GM21381 (cell line): ENCODE data around the gene RAI2.

Experiments used
- ATAC-seq: cut with Tn5 transposase; IDR thresholded peaks from one replicate; pipeline ENCODE4 v1.9.1; 2021; ENCODE audit warnings: mild to moderate bottlenecking, moderate library complexity; ENCODE audit not compliant: unreplicated experiment

Gene RAI2

GRCh38 chrX:17830211-17830610 lies 30.9 kb downstream of the RAI2 start:
- no peak for ATAC-seq

DNA sequence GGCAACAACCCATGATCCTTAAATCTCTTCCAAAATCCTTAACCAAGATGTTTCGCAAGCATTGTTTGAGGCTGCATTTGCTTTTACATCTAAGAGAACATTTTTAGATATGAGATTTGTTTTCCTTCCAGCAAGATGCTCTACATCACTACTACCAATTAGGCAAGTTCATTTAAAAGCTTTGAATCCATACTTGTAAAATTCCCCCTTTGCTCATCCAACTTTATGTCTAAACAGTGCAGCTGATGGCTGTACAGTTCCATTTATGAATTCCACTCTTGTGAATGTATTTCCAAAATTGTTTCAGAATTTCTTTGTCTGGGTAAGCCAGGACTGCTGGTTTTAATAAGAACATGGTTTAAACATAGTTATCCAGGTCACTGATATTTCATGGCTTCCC lies 31.5 kb downstream of the RAI2 start:
- ATAC-seq: no peak

GRCh38 chrX:17828171-17828570 lies 32.9 kb downstream of the RAI2 start:
- no peak for ATAC-seq

DNA sequence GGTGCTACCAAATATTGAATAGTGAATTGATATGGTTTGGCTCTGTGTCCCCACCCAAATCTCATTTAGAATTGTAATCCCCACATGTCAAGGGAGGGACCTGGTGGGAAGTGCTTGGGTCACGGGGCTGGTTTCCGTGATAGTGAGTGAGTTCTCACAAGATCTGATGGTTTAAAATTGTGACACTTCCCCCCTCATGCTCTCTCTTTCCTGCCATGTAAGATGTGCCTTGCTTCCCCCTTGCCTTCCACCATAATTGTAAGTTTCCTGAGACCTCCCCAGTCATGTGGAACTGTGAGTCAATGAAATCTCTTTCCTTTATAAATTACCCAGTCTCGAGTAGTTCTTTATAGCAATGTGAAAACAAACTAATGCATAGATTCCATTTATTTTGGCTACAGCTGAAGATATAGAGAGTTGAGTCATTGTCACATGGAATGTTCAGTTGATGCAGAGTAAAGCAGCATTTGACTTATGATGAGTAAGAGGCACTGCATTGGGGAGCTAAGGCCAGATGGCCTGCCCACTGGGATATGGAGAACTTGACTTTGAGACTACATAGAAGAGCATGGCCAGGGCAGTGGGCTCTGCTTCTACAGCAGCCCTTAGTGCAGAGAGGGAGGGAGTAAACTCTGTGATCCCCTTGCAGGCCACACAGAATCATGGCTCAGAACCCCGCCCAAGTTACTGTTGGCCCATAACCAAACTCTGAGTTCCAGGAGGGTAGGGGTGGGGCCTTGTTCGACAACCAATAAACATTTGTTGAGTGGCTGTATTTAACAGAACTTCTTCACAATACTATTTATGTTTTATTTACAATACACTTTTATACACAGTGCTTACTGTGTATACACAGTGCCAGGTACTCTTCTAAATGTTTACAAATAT lies 34.2 kb downstream of the RAI2 start:
- no peak for ATAC-seq

DNA sequence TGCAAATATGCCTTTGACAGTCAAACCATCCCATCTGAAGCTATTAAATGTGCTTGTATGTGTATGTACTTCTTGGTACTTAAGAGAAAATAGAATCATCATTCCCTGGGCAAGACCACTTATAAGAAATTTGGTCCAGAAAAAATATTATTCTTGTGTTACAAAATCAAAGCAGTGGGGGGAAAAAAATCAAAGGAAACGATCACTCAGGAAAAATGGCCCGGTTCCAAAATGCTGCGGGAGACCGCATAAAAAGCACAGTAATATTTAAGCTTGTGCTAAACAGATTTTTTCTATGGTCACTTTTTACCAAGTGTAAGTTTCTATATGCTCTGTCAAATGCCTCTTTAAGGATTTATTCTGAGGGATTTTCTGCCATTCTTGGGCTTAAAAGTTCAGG lies 36.1 kb downstream of the RAI2 start:
- no peak for ATAC-seq

DNA sequence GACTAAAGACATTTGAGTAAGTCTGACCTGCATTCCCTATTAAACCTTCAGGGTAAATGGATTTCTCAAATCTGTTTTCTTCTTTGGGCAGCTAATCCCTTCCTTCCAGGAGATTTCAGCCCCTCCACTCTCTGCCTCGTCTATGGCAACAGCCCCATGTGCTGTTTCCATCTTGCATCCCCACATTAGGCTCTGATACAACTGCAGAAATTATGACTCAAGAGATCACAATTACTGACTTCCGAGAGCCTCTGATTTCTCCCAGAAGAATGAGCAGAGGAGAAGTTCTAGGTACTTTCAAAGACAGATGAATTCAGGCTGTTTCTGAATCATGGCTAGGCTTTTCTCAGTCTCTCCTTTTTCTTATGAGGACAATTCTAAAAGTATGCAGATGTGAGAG lies 38.7 kb downstream of the RAI2 start:
- no peak for ATAC-seq

- ATAC-seq: no peak
These were observed 41.0 kb downstream of the RAI2 start for GRCh38 chrX:17820100-17820499.

DNA sequence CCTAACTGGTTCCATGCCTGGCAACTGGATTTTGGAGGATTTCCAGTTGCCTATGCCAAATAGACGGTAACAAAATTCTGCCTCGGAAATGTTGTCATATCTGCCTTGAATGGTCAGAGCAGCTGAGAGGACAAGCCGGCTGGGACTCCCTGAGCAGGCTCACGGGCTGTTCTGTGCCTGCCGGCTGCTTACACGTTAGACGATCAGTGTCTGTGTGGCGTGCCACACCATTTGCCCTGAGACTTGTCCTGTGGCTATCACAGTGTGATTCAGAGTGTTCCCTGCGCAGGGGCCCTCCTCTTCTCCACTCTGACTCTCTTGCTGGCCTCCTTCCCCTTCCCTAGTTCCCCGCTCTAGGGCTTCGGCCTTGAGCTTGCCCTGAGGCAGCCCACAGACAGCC lies 42.4 kb downstream of the RAI2 start:
- no peak for ATAC-seq

GRCh38 chrX:17817251-17817650 lies 43.8 kb downstream of the RAI2 start:
- no peak for ATAC-seq

DNA sequence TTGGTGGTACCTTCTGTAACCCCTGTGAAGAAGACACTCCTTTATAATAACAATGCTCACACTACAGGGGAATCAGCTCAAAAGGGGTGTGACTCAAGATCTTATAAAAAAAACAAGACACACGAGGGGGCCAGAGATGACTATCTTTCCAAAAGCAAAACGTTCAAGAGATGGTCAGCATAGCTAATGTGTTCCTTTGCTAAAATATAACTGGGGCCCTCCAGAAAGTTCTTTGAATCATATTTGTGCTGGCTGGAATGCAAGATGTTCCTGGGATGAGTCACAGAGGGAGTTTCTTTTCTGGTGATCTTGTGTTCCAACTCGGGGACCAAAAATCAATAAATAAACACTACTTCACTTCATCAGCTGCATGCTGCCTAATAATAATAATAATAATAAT lies 46.5 kb downstream of the RAI2 start:
- no peak for ATAC-seq

- no peak for ATAC-seq
These were observed 47.0 kb downstream of the RAI2 start for GRCh38 chrX:17814059-17814458.

- ATAC-seq: no peak
These were observed 47.8 kb downstream of the RAI2 start for GRCh38 chrX:17813277-17813676.

GRCh38 chrX:17812763-17813162 lies 48.3 kb downstream of the RAI2 start:
- no peak for ATAC-seq

GRCh38 chrX:17809984-17810383 lies 51.1 kb downstream of the RAI2 start:
- ATAC-seq: no peak

- no peak for ATAC-seq
These were observed 51.8 kb downstream of the RAI2 start for GRCh38 chrX:17809273-17809672.

DNA sequence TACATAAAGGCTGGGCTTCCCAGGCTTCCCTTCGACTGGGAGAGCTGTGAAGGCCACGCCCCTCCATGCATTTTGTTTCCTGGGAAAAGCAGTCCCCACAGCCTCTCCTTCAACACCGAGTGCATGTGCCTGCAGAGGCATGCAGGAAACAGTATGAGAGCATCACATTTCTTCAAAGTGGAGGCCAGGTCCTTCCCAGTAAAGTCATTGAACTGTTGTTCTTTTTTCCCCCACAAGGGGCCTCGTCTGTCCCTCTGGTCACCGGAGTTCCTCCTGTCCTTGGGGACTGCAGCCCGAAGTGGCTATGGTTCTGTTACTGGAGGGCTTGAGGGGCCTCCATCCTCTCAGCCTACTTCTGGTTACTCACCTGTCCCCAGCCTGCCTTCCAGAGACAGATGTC lies 56.0 kb downstream of the RAI2 start:
- ATAC-seq: no peak

- no peak for ATAC-seq
These were observed 57.6 kb downstream of the RAI2 start for GRCh38 chrX:17803449-17803848.

DNA sequence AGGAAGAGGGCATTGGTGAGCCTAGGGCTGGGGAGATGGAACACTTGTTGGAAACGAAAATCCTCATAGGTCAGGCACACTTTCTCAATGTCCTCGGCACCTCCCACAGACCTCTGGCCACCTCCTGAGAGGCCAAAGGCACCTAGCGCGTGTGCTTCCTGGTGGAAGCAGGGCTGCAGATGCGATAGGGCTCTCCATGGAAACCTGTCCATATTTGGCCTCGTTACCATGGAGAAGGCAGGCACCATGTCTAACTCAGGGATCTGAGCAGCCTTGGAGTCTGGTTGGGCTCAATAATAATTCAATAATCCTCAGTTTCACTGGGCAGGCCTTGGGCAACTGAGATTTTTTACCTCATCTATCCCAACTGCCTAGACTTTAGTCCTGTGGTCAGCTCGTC lies 58.3 kb downstream of the RAI2 start:
- no peak for ATAC-seq

GRCh38 chrX:17801431-17801830 lies 59.7 kb downstream of the RAI2 start:
- no peak for ATAC-seq

GRCh38 chrX:17798921-17799320 lies 62.2 kb downstream of the RAI2 start:
- ATAC-seq: no peak

DNA sequence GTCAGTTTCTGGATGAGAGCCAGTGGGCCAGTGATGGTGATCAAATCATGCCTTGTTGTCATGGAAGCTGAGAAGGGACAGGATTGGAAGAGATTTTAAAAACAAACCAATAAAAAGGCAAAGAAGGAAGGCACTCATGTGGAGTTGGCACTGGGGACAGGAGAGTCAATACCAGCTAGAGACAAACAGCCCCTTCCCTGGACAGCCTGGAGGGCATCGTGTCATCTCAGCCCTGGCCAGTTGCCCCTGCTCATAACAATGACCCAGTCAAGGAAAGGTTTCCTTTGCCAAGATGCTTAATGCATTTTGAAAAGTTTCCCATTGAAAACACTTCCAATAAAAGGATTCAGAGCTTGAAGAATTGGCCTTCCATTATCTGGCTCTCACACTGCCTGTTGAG lies 68.3 kb downstream of the RAI2 start:
- ATAC-seq: no peak

DNA sequence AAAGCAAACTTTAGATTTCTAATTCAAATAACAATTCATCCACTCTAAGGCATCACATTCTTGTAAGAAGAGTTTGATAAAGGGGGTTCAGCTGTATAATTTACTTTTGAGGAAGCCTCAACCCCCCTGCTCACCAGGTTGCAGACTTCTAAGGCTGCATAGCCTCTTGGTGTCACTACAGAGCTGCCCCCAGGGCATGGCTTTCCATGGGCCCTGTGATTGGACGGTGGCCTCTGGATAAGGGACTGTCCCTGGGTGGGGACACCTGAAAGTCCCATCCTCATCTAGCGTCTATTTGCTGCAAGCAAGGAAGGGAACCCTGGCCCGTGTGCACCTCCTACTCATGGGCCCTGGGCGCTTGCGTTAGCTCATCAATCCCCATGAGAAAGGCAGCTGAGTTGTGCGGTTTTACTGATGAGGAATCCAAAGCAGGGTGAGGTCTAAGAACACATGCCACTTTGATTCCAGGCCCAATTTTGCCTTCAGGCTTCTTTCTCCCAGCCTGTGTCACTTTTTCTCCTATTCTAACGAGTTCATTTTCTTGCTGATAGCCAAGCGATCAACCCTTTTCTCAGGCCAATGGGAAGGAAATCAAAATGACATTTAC lies 72.0 kb downstream of the RAI2 start:
- no peak for ATAC-seq

GRCh38 chrX:17788439-17788838 lies 72.7 kb downstream of the RAI2 start:
- no peak for ATAC-seq
